H1 (cell line): Measurements from ENCODE around the gene SSRP1. TPM values are rescaled to one million over a fixed set of nuclear protein-coding genes. Genes with fewer than 3 reads are reported as not detected.

ENCODE experiments used
- CHD7 ChIP-seq: fragments of 300-600 bp; sonication (generic); IDR thresholded peaks from 2 replicates; pipeline ENCODE4 v1.7.1; 2012; ENCODE audit warnings: low read length, moderate library complexity, mild to moderate bottlenecking, inconsistent platforms; ENCODE audit not compliant: insufficient replicate concordance
- EP300 ChIP-seq, 2 experiments: IDR thresholded peaks; 1 replicate in 1 of 2; 2 replicates in 1 of 2; pipeline ENCODE4 v1.6.1; 2011 to 2012; ENCODE audit warnings: low read depth in 2 of 2, low read length in 2 of 2, mild to moderate bottlenecking in 2 of 2, borderline replicate concordance in 1 of 2, inconsistent platforms in 1 of 2, moderate library complexity in 1 of 2
- GABPA ChIP-seq: IDR thresholded peaks from 2 replicates; pipeline ENCODE4 v1.6.1; 2011; ENCODE audit warnings: mild to moderate bottlenecking, low read length, moderate library complexity, borderline replicate concordance; ENCODE audit not compliant: insufficient read depth
- HDAC2 ChIP-seq, 2 experiments: fragments of 300-600 bp in 1 of 2; sonication (generic) in 1 of 2; IDR thresholded peaks; 2 replicates each; pipeline ENCODE4 v1.6.1; 2011 to 2012; ENCODE audit warnings: low read depth in 2 of 2, low read length in 2 of 2, mild to moderate bottlenecking in 2 of 2, moderate library complexity in 2 of 2, borderline replicate concordance in 1 of 2, inconsistent platforms in 1 of 2
- RFX5 ChIP-seq: IDR thresholded peaks from 2 replicates; pipeline ENCODE4 v1.6.1; 2011; ENCODE audit warnings: low read depth, low read length, improper control_type of control experiment, borderline replicate concordance
- SAP30 ChIP-seq: fragments of 300-600 bp; sonication (generic); IDR thresholded peaks from 2 replicates; pipeline ENCODE4 v1.7.1; 2012; ENCODE audit warnings: low read length, moderate library complexity, mild to moderate bottlenecking, inconsistent platforms; ENCODE audit not compliant: insufficient read depth, insufficient replicate concordance
- SIRT6 ChIP-seq: IDR thresholded peaks from one replicate; pipeline ENCODE4 v1.7.1; 2012; ENCODE audit warnings: low read length, inconsistent platforms
- SP4 ChIP-seq: IDR thresholded peaks from 2 replicates; pipeline ENCODE4 v1.6.1; 2012; ENCODE audit warnings: low read length, inconsistent platforms
- TAF1 ChIP-seq: IDR thresholded peaks from 2 replicates; pipeline ENCODE4 v1.6.1; 2011; ENCODE audit warnings: mild to moderate bottlenecking, low read depth, low read length
- TBP ChIP-seq: IDR thresholded peaks from 2 replicates; pipeline ENCODE4 v1.6.1; 2011; ENCODE audit warnings: low read depth, low read length, improper control_type of control experiment
- polyA plus RNA-seq, 7 experiments: library from polyadenylated mRNA; depleted of rRNA in 3 of 7; stranded (reverse) in 5 of 7; unstranded in 2 of 7; fragments of >200 nt in 5 of 7; fragments of 200-250 nt in 2 of 7; gene quantifications; 1 replicate in 5 of 7; 2 replicates in 1 of 7; 4 replicates in 1 of 7; pipeline versions ENCODE4 v1.2.1 to v1.2.3, GENCODE V29; 2011 to 2013; ENCODE audit warnings: missing spikeins in 2 of 7, mixed read lengths in 2 of 7
- total RNA-seq: library from RNA; stranded (reverse); fragmentation: NEBNext Ultra II Directional; extraction: Animal tissue kit (Norgen Biotek cat#: 25700); gene quantifications from 2 replicates; pipeline ENCODE4 v1.2.1, GENCODE V29; 2021

SSRP1 gene
- total and polyA plus RNA-seq, 2 of the 8 experiments (the other 6 are each of a cell fraction or from before 2014, with no cell fraction given): 259 to 281 TPM

GRCh38 chr11:57339328-57339727 is 3.6 kb upstream of the SSRP1 start (continued):
- TF ChIP-seq CHD7 (no peak), RFX5 (no peak), HDAC2 (IDR thresholded peaks at IDR 0.05; ENCODE audit: borderline replicate concordance in 1 of 2, low read depth in 2 of 2, low read length in 2 of 2) (no peak), EP300 (IDR thresholded peaks at IDR 0.05; ENCODE audit: borderline replicate concordance in 1 of 2, low read depth in 2 of 2, low read length in 2 of 2) (no peak), SP4 (no peak), TAF1 (no peak), TBP (no peak), SIRT6 (no peak), GABPA (no peak), SAP30 (no peak)
